Measurements from ENCODE around the gene SDC4.

Gene SDC4

GRCh38 chr20:45299786-45300185 is 48.4 kb downstream of the SDC4 start:
- in situ Hi-C loops (cut with MboI; ENCODE audit: low pct_unique_long_range_greater_than_20kb, low sequenced_read_pairs, unreplicated experiment): no loop called here
- no peak for DNase-seq (ENCODE audit: low spot score)

GRCh38 chr20:45297786-45298497 is 50.3 kb downstream of the SDC4 start:
- in situ Hi-C loops (cut with MboI; ENCODE audit: low pct_unique_long_range_greater_than_20kb, low sequenced_read_pairs, unreplicated experiment): no loop called here
- no peak for TF ChIP-seq CTCF (IDR thresholded peaks at IDR 0.05; ENCODE audit: extremely low read depth, insufficient read depth, missing control alignments)
- DNase-seq (ENCODE audit: low spot score): no peak

More at GRCh38 chr20:45299786-45300185, 48.4 kb downstream of the SDC4 start:
- TF ChIP-seq CTCF (IDR thresholded peaks at IDR 0.05; ENCODE audit: extremely low read depth, insufficient read depth, missing control alignments): no peak

DNA sequence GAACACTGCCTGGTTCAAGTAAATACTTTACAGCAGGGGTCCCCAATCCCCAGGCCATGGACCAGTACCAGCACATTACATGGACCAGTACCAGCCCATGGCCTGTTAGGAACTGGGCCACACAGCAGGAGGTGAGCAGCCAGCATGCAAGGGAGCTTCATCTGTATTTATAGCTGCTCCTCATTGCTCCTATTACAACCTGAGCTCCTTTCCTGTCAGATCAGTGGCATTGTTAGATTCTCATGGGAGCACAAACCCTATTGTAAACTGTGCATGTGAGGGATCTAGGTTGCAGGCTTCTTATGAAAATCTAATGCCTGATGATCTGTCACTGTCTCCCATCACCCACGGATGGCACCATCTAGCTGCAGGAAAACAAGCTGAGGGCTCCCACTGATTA is 53.6 kb downstream of the SDC4 start:
- in situ Hi-C loops (cut with MboI; ENCODE audit: low pct_unique_long_range_greater_than_20kb, low sequenced_read_pairs, unreplicated experiment): no loop called here
- DNase-seq (ENCODE audit: low spot score): no peak
- no peak for TF ChIP-seq CTCF (IDR thresholded peaks at IDR 0.05; ENCODE audit: extremely low read depth, insufficient read depth, missing control alignments)

- no peak for TF ChIP-seq CTCF (IDR thresholded peaks at IDR 0.05; ENCODE audit: extremely low read depth, insufficient read depth, missing control alignments)
- in situ Hi-C loops (cut with MboI; ENCODE audit: low pct_unique_long_range_greater_than_20kb, low sequenced_read_pairs, unreplicated experiment): no loop called here
These were observed 54.2 kb downstream of the SDC4 start for GRCh38 chr20:45294003-45294368.

DNA sequence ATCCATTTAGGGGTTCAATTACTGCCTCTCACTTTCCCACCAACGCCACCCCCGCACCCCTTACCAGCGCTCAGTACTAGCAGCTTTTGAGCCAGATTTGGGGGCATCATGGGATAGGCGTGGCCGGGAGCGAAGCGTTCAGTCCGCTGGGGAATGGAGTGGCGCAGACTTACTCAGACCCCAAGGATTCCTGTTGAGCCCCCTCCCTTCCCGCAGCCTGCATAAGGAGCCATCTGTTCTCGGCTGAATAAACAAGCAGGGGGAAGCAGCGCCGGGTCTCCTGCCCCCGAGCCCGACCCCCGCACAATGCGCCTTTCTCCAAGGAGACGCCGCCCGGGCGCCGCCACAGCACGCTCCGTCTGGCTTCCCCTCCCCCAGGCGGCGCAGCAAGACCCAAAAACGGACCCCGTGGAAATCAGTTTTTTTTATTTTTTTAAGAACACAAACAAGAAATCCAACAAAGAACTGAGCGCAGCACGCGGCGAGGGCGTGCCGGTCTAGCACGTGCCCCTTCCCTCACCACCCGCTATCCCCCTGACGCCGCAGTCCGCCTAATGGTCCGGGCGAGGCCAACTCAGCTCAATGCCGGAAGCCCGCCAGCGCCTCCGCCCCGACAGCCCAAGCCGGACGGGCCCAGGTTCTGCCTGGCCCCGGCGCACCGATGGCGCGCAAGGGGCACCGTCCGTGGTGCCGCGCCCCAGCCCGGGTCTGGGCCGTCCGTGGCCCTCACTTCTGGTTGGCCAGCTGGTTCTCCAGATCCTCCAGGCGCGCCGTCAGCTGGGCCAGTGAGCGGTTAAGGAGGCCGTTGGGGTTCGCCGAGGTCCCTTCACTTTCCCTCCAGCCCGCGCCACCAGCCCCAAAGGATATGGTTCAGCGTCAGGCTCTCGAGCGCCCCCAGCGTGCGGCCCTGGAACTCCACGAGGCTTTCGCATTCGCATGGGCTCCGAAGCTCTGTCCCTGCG is 54.9 kb downstream of the SDC4 start:
- in situ Hi-C loops (cut with MboI; ENCODE audit: low pct_unique_long_range_greater_than_20kb, low sequenced_read_pairs, unreplicated experiment): no loop called here
- DNase-seq (ENCODE audit: low spot score): peak; percentile 92

More at GRCh38 chr20:45294003-45294368, 54.2 kb downstream of the SDC4 start:
- no peak for DNase-seq (ENCODE audit: low spot score)

More for the DNA sequence above, 54.9 kb downstream of the SDC4 start:
- peak; percentile 92 for TF ChIP-seq CTCF (IDR thresholded peaks at IDR 0.05; ENCODE audit: extremely low read depth, insufficient read depth, missing control alignments)
